NB4 (cell line): ENCODE measurements around the gene SYTL5.
"Not testable (repeated sequence)": the region's sequence is repeated elsewhere in the genome, so short reads cannot be mapped to it uniquely, and the experiment has no call there.

Experiments used
- DNase-seq: peaks from one replicate; pipeline ENCODE4 v3.0.0; 2010; ENCODE audit warnings: low read depth
- H3K4me3 ChIP-seq: one replicate; pipeline ENCODE4 v1.5.1; 2011; ENCODE audit warnings: mild to moderate bottlenecking, low read depth, low read length, moderate library complexity
- CTCF ChIP-seq: IDR thresholded peaks from one replicate; pipeline ENCODE4 v1.5.1; 2012; ENCODE audit warnings: low read depth, low read length
- MAX ChIP-seq: IDR thresholded peaks from 2 replicates; pipeline ENCODE4 v1.6.1; 2011; ENCODE audit warnings: low read depth, low read length
- MYC ChIP-seq: IDR thresholded peaks from 2 replicates; pipeline ENCODE4 v1.6.1; 2011; ENCODE audit warnings: low read depth, low read length
- POLR2A ChIP-seq: IDR thresholded peaks from 2 replicates; pipeline ENCODE4 v1.6.1; 2011; ENCODE audit warnings: mild to moderate bottlenecking; ENCODE audit not compliant: insufficient read length; ENCODE audit errors: extremely low read depth

Gene SYTL5

GRCh38 chrX:37975421-37975820 lies 30.9 kb upstream of the SYTL5 start:
- H3K4me3 ChIP-seq: no peak overlapping the region
- no peak for DNase-seq
- TF ChIP-seq CTCF: no peak
- no peak for TF ChIP-seq MYC
- no peak for TF ChIP-seq POLR2A
- no peak for TF ChIP-seq MAX

- H3K4me3 ChIP-seq: no peak overlapping the region
- TF ChIP-seq MAX (no peak), CTCF (no peak), POLR2A (no peak), MYC (no peak)
- DNase-seq: no peak
Observed at GRCh38 chrX:37976153-37976552, 30.2 kb upstream of the SYTL5 start.

DNA sequence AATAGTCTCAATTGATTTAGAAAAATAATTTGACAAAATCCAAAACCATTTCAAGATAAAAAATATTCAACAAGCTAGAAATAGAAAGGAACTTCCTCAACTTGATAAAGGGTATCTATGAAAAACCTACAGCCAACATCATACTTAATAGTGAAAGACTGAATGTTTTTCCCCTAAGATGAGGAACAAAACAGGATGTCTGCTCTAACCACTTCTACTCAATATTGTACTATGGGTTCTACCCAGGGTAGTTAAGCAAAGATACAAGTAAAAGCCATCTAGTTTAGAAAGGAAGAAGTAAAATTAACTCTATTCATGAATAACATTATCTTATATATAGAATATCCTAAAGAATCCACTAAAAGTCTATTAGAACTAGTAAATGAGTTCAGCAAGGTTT lies 21.5 kb upstream of the SYTL5 start:
- no peak for DNase-seq
- H3K4me3 ChIP-seq: no peak overlapping the region
- TF ChIP-seq MYC: no peak
- TF ChIP-seq MAX: no peak
- no peak for TF ChIP-seq CTCF
- TF ChIP-seq POLR2A: no peak

DNA sequence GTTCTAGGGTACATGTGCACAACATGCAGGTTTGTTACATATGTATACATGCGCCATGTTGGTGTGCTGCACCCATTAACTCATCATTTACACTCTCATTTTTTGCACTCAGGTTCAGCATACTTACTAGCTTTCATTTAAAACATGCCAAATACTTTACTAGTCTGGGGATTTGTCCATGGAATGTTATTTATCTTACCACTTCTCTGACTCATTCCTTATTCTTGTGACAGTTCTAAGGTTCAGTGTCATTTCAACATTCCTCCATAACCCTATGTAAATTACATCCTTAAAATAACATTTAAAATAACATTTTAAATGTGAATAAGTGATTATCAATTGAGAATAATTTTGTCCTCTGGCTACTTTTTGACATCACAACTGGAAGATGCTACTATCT lies 19.5 kb upstream of the SYTL5 start:
- H3K4me3 ChIP-seq: no peak overlapping the region
- DNase-seq: no peak
- no peak for TF ChIP-seq MYC
- no peak for TF ChIP-seq POLR2A
- no peak for TF ChIP-seq CTCF
- TF ChIP-seq MAX: no peak

DNA sequence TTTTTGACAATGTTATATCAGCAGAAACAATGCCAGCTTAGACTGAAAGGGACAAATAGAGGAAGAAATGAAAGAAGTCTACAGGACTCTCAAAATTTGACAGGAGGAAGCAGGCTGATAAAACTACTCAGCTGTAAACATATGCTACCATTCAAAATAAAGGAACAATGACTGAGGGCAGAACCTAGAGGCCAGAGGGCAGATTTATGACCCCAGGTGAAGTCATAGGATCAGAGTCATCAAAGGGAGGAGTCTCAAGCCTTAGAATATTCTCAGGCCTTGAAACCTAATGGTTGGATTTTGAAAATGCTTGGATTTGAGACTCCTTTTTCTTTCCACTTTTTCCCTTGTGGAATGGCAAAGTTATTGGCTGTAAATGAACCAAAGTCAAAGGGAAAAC lies 17.0 kb upstream of the SYTL5 start:
- TF ChIP-seq CTCF: no peak
- no peak for TF ChIP-seq MAX
- no peak for TF ChIP-seq POLR2A
- TF ChIP-seq MYC: no peak
- no peak for DNase-seq
- H3K4me3 ChIP-seq: no peak overlapping the region

DNA sequence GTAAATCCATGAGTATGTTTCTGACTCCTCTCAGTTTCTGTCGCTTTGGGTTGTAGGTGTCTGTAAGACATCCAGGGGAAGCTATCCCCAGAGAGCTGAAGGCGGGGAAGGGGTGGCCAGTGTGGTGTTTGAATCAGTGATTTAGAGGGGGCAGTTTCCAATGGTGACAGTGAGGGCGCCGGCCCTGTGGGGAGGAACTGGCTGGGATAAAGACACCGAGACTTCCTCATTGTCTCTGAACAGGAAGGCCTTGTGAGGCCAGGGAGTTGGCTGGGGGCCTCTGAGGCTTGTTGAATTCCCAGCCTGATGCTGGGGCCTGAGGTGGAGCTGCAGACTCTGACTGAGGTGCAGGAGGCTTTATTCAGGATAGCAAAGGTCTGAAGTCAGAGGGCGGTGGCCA lies 15.1 kb upstream of the SYTL5 start:
- peak; percentile 4 for DNase-seq
- not testable (repeated sequence) for H3K4me3 ChIP-seq
